ENCODE measurements around the gene PSD4.

DNA sequence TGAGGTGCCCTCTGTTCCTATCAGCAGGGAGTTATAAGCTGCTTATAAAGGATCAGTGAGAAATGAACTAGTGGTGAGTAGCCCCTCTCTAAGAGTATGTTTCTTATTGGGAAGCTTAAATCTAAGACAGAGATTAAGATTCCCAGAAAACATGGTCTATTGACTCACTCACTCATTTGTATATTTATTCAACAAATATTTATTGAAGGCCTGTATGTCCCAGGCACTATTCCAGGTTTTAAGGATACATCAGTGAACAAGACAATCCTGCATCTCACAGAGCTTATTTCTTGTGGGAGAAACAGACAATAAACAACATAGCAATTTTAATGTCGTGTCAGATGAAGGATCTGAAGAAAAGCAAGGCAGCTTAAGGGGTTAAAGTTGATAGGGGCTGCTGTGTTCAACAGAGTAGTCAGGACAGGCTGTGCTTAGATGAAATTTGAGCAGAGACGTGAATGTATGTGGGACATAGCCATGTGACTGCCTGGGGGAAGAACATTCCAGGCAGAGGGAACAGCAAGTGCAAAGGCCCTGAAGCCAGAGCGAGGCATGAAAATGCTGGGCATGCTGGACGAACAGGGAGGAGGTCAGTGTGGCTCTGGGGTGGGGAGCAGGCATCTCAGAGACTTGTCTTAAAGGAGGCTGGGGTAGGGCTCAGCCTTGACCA, 14.8 kb upstream of the PSD4 start:
- TF ChIP-seq ZNF274 (IDR thresholded peaks at IDR 0.05; ENCODE audit: low read depth, low read length) (no peak), YY1 (IDR thresholded peaks at IDR 0.05; ENCODE audit: insufficient read depth, insufficient read length) (no peak)

All from NT2/D1 (cell line).